NCI-H2081 treated with DMSO at 0.1 percent for 48 hours (cell line): ENCODE data around the gene NFKBIA.
"Not testable (repeated sequence)": the region's sequence is repeated elsewhere in the genome, so short reads cannot be mapped to it uniquely, and the experiment has no call there.

Source experiments
- DNase-seq: peaks from one replicate; lab custom pipeline; 2025; lab: John Stamatoyannopoulos, UW

The NFKBIA gene

DNA sequence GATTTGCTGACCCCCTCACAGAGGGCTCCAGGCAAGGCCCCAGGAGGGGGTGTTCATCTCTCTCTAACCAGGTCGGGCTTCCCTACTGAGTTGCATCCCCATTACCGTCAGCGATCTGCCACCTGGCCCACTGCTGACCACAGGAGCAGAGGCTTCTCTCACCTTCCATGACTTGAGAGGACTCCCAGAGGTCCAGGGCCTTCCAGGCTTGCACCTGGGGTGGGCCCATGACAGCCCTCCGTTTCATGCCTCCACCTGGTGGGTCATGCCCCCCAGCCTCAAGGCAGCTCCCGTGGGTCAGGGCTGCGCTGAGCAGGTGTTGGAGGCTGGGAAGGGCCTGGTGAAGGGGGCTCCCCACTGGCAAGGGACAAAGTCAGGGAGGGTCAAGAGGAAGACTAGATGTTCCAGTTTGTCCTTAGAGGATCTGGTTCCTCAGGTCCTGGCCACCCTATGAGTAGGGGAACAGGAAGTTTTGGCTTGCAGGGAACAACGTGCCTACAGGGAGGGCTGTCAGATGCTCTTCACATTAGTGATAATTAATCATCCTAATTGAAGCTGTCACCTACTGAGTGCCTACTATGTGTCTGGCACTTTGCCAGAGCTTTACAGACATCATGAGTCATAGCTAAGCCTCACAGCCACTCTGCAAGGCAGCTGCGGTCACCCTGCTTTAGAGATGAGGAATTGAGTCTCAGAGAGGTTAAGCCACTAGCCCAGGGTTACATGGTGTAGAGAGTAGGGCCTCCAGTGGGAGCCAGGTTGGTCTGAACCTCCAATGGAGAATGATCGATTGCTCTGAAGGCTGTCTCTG, 13.8 kb downstream of the NFKBIA start:
- DNase-seq: no peak

- no peak for DNase-seq
Measured at GRCh38 chr14:35389315-35389667, 15.3 kb downstream of the NFKBIA start.

- DNase-seq: no peak
Measured at GRCh38 chr14:35388656-35389314, 15.8 kb downstream of the NFKBIA start.

DNA sequence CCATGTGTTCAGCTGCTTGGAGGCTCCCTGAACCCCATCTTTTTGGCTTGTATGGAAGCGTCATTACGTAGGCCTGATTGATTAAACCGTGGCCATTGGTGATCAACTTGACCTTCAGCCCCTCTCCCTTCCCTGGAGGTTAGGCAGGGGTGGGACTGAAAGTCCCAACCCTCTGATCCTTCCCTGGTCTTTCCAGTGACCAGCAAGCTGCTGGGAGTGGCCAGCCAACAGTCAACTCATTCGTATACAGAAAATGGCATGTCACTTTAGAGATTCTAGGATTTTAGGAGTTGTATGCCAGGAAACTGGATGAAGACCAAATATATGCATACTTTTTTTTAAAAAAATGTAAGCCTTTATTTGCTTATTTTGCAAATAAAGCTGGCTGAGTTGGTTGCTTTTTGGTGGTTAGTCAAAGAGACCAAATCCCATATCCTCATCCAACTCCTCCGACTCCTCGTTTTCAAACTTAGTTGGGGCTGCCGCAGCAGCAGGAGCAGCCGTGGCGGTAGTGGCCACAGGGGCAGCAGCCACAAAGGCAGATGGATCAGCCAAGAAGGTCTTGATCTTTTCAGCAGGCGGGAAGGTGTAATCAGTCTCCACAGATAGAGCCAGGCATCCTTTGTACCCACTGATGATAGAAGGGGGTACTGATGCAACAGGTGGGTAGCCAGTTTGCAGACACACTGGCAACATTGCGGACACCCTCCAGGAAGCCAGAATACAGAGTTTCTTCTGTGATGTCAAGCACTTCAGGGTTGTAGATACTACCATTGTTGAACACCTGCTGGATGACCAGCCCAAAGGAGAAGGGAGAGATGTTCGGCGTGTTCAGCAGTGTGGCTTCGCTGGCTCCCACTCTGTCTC, 16.6 kb downstream of the NFKBIA start:
- DNase-seq: no peak

GRCh38 chr14:35387219-35387618, 17.3 kb downstream of the NFKBIA start:
- no peak for DNase-seq

GRCh38 chr14:35386673-35387125, 17.9 kb downstream of the NFKBIA start:
- DNase-seq: peak; percentile 49

- DNase-seq: peak; percentile 41
Measured at GRCh38 chr14:35385042-35385839, 19.3 kb downstream of the NFKBIA start.

DNA sequence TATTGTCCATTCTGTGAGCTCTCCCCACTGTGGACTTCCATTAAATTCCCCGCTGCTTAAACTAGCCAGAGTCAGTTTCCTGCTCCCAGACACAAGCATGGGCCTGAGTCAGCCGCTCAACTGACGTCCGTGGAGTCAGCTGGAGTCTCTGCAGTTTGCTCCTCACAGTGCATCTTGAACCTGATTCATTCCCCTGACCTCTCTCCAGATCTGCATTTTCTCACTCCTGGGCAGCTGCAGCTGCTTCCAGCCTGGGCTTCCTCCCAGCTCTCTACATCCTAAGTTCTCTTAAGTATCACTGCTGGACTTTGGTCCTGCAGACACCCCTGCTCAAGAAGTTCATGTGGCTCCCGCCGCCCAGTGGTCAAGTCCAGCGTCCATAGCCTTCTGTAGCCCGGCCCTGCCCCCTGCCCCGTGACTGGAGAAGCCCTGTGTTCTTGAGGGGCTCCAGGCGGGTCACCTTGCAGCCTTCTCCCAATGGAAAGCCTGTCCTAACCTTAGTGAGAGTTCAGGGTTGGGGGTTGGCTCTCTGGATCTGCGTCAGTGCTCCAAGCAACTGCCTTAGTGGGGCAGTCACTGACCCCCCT, 20.0 kb downstream of the NFKBIA start:
- no peak for DNase-seq

- DNase-seq: no peak
Measured at GRCh38 chr14:35383569-35384454, 20.7 kb downstream of the NFKBIA start.

DNA sequence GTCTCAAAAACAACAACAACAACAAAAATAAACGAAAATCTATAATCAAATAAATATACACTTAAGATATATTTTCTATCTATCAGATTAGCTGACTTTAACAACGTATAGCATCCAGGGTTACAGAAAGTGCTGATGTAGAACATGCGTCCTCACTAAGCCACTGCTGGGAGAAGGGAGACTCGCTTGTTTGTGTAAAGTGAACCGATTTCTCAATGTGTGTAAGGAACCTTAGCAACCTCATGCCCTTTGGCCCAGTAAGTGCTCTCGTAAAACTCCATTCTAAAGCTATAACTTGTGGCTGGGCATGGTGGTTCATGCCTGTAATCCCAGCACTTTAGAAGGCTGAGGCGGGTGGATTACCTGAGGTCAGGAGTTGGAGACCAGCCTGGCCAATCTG, 23.8 kb downstream of the NFKBIA start:
- no peak for DNase-seq

DNA sequence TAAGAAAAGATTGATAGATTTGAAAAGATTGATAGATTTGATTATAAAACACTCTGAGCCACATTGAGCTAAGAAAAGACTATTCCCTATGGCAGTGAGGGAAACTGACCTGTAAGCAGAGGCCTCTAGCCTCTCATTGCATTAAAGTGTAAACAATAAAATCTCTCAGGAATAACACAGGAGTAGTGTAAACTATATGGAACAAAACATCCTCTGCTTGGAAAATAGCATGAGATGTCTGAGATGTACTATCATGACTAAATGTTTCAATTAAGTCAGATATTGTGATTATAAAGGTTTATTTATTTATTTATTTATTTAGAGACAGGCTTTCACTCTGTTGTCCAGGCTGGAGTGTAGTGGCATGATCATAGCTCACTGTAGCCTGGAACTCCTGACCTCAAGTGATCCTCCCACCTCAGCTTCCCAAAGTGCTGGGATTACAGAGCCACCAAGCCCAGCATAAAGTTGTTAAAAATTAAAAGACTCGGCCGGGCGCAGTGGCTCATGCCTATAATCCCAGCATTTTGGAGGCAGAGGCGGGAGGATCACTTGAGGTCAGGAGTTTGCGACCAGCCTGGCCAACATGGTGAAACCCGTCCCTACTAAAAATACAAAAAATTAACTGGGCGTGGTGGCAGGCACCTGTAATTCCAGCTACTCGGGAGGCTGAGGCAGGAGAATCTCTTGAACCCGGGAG, 25.2 kb downstream of the NFKBIA start:
- DNase-seq: not testable (repeated sequence)

DNA sequence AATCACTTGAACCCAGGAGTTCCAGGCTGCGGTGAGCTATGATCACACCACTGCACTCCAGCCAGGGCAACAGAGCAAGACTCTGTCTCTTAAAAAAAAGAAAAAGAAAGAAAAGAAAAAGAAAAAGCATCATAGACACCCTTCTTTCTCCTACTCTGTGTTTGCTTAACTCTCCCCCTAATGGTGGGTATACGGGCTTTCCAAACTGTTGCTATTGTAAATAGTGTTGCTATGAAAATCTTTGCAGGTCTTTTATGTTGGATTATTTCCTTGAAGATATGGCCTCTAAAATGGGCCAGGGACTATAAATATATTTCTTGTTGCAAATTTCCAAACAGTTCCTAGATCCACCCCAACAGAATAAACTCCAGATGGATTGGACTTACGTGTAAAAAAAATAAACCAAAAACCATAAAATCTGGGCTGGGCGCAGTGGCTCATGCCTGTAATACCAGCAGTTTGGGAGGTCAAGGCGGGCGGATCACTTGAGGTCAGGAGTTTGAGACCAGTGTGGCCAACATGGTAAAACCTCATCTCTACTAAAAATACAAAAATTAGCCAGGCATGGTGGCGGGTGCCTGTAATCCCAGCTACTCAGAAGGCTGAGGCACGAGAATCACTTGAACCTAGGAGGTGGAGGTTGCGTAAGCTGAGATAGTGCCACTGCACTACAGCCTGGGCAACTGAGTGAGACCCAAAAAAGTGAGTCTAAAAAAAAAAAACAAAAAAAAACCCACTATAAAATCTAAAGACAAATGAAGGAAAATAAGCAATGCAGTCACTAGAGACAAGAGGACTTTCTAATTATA, 25.9 kb downstream of the NFKBIA start:
- DNase-seq: no peak

DNA sequence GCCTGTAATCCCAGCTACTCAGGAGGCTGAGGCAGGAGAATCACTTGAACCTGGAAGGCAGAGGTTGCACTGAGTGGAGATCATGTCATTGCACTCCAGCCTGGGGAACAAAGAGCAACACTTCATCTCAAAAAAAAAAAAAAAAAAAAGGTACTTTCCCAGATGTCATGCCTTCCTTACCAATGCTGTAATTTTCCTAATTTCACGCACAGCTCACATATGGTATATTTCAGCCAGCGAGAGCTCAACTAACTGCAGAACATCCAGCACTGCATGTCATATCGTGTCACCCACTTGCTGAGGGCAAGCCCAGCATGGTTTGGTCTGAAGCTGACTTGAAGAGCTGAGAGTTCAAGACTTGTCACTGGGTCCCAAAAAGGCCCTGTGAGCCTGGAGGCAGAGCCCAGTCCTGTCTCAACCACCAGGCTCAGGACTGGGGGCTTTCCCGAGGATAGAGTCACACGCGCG, 29.0 kb downstream of the NFKBIA start:
- DNase-seq: no peak

DNA sequence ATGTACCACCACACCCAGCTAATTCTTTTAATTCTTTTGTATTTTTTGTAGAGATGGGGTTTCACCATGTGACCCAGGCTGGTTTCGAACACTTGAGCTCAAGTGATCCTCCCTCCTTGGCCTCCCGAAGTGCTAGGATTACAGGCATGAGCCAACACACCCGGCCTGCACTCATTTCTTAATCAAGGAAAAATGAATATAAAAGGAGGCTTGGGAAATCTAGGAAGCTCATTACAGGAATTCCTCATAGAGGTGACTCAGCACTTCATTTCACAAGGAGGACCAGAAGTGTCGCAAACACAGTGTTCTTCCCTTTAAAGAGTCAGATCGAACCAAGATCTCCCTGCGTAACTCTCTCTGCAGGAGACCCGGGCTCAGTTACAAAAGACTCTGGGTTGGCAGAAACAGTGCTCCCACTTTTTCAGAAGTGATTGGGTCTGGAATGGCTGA, 30.3 kb downstream of the NFKBIA start:
- no peak for DNase-seq

DNA sequence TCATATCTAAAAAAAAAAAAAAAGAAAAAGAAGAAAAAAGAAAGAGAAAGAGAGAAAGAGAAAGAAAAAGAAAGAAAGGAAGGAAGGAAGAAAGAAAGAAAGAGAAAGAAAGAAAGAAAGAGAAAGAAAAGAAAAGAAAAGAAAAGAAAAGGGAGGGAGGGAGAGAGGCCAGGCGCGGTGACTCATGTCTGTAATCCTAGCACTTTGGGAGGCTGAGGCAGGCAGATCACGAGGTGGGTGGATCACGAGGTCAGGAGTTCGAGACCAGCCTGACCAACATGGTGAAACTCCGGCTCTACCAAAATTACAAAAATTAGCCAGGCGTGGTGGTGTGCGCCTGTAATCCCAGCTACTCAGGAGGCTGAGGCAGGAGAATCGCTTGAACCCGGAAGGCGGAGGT, 31.3 kb downstream of the NFKBIA start:
- not testable (repeated sequence) for DNase-seq

DNA sequence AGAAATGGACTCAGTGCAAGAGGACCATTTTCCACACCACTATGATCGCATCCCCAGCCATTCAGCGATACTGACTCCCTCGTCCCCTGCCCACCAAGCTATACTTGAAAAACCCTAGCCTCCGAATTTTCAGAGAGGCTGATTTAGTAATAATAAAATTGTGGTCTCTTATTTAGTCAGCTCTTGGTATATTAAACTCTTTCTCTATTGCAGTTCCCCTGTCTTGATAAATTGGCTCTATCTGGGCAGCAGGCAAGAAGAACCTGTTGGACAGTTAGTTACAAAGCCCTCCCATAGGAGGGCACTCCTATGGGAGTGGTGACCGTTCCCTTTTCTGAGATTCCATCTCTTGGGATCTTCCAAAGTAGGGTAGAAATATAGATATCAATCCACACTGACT, 33.6 kb downstream of the NFKBIA start:
- no peak for DNase-seq

GRCh38 chr14:35369701-35370191, 34.8 kb downstream of the NFKBIA start:
- no peak for DNase-seq

- no peak for DNase-seq
Measured at GRCh38 chr14:35368583-35369392, 35.8 kb downstream of the NFKBIA start.
